GM19467 (cell line): Measurements from ENCODE around the gene SIK3.

Experiments used
- ATAC-seq: cut with Tn5 transposase; IDR thresholded peaks from one replicate; pipeline ENCODE4 v1.9.1; 2021; ENCODE audit warnings: mild to moderate bottlenecking, moderate library complexity; ENCODE audit not compliant: unreplicated experiment

The SIK3 gene

DNA sequence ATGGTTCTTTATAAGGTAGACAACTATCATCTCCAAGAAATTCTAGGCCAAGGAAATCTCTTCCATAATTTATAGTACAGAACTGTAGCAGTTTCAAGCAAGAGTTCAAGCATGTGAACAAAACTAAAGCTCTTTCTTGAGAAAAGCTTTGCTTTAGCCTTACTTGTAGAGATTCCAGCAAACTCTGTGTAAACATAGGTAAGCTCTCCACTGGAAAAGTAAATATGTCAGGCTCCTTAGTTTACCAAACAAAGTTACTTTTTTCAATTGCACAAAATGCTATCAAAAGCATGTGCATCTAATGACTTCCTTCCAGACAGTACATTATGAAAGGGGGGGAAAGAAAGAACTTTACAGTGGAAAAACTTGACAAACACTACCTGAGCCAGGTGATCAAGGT lies 125.0 kb downstream of the SIK3 start:
- ATAC-seq, result no peak

DNA sequence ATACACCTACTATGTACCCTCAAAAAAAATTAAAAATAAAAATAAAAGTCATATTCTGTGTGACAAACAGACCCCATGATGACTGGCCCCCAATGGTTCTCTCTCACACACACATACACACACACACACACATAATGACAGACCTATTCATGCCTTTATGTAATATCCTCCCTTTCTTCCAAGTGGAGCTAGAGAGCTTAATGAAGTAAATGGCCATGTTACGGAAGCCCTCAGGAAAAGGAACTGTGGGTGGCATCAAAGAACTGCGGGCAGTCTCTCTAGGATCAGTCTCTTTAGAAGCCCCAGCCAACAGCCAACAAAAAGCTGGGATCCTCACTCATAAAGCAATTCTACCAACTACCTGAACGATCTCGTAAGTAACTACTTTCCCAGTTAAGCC lies 125.5 kb downstream of the SIK3 start:
- no peak for ATAC-seq

DNA sequence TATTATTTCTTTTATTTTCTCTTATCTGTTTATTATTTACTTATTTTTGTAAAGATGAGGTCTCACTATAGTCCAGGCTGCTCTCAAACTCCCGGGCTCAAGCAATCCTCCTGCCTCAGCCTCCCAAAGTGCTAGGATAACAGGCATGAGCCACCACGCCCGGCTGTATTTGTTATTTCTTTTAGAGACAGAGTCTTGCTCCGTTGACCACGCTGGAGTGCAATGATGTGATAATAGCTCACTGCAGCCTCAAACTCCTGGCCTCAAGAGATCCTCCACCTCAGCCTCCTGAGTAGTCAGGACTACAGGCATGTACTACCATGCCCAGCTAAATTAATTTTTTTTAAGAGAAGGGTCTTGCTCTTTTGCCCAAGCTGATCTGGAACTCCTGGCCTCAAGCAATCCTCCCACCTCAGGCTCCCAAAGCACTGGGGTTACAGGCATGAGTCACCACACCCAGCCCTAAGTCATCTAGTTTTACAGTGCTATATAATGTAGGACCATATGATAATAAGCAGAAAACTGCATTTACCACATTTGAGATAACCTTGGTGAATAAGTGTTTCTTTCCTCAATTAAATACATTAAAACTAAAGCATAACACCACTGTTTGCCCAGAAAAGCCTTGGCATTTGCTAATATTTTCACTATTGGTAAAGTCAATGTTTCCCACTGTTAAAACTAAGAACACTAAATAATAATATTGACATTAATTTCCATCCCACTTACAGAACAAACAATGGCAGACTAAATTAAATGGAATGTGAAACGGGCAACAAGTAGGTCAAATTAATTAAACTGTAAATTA lies 127.5 kb downstream of the SIK3 start:
- ATAC-seq, result no peak

DNA sequence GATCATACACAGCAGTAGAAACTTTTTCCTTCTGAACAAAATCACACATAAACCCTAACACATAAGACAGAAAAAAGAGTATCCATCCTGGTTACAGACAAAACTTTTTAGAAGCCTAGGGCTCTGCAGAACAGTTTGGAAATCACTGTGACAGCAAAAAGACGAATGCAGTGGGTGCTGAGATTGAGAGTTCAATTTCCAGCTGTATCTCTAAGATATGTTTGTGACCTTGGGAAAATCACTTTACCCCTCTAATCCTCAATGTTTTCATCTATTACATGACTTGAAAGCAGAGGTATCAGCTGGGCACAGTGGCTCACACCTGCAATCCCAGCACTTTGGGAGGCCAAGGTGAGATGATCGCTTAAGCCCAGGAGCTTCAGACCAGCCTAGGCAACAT lies 128.5 kb downstream of the SIK3 start:
- no peak for ATAC-seq

DNA sequence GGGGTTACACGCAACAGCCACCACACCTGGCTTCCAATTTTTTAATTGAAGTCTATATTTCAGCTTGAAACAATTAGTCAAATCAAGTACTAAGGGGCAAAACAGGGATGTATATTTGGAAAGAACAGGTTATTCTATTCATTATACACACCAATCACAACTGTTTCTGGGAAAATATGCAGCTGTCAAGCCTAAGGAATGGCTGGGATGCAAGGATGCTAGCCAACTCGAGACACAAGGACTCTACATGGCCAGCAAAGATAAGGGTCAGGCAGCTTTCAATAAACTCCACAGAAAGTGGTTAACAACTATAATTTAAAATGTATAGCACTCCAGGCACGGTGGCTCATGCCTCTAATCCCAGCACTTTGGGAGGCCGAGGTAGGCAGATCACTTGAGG lies 134.0 kb downstream of the SIK3 start:
- no peak for ATAC-seq

DNA sequence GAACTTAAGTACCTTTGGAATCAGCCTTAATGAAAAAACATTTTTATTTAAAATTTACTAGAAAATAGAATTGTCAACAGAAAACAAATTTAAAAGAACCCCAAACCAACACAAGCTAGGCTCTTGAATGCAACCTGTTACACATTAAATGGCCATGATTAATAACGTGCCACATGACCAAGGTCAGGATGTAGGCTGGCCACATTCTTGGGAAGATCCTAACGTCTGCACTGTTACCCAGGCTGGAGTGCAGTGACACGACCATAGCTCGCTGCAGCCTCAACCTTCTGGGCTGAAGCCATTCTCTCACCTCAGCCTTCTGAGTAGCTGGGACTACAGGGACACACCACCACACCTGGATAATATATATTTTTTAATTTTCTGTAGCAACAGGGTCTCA lies 134.4 kb downstream of the SIK3 start:
- no peak for ATAC-seq

DNA sequence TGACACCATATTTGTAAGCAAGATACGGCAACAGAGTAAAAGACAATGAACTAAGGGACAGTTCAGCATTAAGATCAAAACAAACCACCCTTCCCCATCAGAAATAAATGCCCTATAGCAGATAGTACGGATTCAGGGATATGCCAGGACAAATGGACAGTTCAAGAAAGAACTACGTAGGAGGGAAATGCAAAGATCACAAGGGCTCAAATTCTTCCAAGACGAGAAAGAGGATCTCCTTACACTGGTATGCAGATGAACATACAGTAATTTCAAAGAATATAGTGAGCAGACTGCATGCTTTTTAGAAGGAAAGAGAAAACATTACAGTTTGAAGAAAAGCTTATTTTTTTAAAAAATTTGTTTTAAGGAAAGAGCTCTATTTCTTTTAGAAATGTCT lies 136.1 kb downstream of the SIK3 start:
- no peak for ATAC-seq

DNA sequence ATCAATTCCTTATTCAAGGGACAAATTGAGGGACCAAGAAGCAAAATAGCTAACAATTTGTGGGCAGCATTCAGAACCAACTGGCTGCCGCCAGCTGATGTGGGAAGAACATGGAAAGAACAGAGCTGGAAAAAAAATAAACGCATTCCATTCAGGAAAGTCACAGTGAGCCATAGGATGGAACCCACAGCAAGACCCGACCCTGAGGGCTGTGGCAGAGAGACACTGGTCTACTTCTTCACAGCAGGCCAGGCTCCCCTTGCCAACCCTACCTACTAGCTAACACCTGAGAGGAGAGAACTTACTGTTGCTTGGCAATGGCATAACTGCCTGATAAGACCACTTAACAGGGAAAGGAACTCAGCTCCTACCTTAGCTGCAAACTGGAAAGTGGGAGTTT lies 137.3 kb downstream of the SIK3 start:
- ATAC-seq, result no peak

DNA sequence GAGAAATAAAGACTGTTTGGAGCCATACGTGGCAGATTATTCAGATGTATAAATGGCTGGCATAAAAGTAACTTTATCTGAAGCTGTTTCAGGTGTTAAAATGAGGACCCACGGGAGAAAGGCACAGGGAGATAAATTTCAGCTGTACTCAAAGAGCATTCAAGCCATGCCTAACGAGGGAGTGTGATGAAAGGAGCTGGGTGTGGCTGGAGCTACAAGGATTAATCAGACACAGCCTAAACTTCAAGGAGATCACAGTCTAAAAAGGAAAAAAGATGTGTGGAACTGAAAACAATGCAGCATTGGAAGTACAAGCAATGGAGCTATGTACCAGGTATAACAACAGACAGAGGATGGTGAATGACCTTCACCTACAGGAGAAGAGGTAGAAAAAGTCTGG lies 140.0 kb downstream of the SIK3 start:
- ATAC-seq, result no peak

DNA sequence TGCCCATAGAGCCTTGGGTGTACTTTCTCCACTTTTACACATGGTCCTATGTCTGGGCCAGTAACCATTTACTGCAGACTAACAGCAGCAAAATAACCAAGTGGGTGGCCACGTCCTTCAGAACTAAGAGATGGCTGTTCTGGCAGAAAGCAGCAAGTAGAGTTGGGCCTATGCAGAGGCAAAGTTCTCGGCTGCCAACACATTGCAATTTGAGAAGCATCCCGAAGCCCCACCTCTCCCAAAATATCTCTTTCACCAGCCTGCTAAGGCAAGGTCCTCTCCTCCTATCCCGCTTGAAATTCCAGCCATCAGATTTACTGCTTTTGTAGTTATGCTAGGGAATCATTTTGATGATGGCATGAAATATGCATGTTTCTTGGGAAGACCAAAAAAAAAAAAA lies 142.3 kb downstream of the SIK3 start:
- ATAC-seq, result no peak

DNA sequence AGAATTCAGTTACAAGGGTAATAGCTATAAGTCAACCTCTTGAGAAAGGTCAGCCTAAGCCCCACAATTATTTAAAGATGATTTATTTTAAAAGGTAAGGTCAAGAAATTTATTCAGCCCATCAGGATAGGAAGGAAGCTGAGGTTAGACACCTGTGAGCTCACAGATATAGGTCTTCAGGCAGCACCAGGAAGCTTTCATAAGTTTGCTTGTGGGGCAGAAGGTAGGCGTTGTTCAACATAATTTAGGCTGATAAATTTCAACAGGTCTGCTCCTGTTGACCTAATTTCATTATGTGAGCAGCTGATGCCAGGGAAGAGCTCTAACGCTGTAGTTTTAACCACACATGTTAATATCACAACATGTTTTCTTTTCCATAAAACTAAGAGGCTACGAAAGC lies 142.7 kb downstream of the SIK3 start:
- ATAC-seq, result no peak

DNA sequence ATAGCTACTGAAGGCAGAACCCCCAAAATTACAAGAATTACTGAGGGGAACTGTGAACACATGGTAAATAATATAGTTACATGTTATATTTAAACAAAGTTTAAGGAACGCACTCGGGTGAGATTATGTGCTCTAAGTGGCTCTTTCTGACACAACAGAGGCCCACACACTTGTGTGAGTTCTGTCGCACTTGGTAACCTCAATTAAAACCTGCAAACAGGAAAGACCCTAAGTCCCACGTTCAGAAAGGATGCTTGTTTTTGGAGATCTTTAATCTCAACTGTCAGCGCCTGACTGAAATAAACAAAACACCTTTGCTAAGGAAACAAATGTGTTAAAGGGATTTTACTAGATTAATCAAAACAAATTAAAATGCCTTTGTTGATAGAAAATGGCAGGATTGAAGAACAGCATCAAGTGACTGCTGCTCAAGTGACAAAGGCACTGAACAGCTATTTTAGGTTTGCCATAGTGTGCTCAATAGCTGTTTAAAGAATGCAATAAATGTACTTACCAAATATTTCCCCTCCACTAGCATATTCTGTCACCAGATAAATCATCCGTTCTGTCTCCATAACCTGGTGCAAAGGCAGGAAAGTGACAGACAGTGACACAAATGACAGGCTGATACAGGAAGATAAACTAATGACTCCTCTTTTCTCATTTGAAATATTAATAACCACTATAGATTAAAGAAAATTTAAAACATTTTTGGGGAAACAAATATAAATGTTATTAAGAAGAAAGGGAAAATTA lies 144.5 kb downstream of the SIK3 start:
- ATAC-seq, result no peak

DNA sequence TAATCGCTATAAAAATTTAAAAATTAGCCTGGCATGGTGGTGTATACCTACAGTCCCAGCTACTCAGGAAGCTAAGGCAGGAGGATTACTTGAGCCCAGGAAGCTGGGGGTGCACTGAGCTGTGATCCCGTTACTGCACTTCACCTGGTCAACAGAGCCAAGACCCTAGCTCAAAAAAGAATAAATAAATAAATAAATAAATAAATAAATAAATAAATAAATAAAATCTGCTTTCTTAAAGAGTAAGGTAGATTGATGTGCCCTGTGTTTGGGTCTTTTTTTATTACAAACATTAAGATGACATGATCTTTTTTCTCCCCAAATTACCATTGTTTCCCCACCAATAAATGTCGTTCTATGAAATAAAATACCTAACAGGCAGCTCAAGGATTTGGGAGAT lies 146.5 kb downstream of the SIK3 start:
- no peak for ATAC-seq

DNA sequence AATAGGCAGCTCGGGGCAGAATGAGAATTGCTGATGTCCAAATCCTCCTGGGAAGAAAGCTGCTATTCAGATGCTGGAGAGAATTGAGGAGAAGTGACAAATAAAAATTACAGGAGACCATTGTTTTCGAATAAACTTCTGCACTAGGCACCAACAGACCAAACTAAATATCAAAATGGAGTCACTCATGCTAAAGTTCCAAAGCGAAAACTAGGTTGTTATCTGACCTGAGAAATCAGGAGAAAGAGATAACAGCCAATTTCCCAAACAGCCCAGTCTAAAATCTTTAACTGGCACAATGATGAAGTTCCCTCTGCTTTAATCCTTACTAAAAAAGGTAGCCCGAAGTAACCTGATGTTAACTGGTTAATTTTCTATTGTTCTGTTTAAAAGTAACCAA lies 148.0 kb downstream of the SIK3 start:
- no peak for ATAC-seq

DNA sequence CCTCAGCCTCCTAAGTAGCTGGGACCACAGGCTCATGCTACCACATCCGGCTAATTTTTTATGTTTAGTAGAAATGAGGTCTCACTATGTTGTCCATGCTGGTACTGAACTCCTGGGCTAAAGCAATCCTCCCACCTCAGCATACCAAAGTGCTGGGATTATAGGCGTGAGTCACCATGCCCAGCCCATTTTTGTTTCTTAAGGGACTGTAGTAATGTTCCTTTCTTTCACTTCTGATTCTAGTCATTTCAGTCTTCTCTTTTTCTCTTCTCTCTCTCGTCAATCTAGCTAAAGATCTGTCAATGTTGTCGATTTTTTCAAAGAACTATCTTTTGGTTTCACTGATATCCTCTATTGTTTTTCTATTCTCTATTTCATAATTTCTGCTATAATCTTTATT lies 149.8 kb downstream of the SIK3 start:
- no peak for ATAC-seq

DNA sequence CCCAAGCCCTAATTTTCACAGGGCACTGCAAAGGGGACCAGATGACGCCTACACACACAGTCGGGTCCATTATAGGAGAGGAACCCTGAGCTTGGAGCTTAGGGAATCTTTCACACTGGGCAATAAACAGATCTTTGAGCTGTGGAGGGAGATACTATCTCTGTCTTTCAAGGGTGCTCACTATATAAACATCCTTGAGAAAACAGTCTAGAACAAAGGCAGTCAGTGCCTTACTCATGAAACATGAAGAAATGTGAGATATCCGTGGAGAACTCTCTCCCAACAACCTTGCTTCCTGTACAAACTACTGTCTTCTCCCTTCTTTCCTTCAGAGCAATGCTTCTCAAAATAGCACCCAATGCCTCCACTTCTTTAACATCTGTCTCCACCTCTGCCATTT lies 151.8 kb downstream of the SIK3 start:
- no peak for ATAC-seq

DNA sequence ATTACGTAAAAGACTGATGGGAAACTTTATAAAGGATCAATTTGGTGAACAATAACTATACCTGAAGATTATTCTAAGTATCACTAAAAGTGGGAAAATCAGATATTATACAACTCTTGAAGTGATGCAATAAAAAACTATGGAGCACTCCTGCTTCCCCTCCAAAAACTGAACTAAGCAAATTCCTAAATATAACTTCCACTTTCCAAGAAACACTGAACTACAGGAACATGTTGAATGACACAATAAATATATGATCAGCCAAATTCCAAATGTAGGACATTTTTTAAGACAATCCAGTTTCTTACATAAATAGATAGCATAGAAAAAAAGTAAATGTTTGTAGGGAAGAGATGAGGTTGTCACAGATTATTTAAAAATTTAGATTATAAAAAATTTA lies 158.7 kb downstream of the SIK3 start:
- no peak for ATAC-seq

DNA sequence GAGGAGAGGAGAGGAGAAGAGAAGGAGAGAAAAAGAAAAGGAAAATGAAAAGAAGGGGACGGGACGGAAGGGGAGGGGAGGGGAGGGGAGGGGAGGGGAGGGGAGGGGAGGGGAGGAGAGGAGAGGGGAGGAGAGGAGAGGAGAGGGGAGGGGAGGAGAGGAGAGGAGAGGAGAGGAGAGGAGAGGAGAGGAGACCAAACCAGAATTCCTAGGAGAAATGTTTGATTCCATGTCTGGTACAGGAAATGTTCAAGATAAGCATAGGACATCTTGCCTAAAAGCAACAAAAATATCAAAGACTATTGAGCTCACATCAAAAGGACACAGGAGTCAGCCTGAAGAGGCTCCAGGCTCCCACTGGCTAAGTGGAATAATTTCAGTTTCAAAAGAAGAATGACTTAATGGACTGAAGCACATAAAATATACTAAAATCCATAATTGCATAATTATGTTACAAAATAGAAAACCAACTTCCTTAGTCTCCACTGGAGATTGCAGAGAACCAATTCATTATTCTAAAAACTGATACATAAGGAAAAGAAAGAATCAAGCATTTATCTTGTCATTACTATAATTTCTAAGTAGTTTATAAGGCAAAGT lies 159.7 kb downstream of the SIK3 start:
- no peak for ATAC-seq

DNA sequence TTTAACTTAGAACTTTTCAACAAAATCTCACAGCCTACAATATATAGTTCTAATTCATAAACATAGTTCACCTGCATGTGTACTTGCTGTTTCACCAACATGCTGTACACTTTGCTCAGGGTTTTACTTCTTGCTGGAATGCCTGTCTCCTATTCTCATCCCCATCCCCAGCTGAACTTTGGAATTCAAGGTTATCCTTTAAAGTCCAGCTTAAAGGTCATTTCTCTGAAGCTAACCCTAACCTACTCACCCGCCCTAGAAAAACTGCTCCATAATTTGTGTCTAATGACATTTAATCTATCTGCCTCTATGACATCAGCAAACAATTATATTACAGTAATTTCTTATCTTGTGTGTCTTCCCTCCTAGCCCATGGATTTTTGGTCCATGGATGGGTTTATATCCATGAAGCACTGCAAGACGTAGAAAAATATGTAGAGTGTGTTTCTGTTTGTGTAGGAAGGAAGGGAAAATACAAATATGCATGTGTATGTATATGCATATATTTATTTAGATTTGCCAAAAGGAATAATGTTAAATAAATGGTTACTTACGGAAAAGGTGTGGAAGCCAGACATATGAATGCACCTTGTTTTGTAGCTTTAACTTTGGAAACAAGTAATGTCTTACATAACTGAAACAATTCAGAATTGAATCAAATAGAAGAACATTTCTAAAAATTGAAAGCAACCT lies 161.3 kb downstream of the SIK3 start:
- ATAC-seq, result no peak

DNA sequence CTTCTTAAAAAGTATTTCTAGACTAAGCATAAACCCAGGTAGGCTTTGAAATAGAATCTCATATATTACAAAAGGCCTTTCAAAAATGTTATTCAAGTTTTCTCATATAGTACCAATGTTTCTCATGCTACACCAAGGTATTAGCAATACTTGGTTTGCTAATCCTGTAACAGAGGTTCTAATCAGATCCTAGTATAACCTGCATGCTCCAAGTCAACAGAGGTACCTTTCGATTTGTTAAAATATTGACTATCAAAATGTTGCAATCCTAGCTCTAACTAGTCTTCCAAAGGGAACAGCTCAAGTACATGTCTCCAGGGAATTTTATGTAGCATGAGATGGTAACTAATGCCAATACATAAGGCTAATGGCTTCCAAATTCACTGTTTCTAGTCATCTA lies 162.7 kb downstream of the SIK3 start:
- no peak for ATAC-seq

DNA sequence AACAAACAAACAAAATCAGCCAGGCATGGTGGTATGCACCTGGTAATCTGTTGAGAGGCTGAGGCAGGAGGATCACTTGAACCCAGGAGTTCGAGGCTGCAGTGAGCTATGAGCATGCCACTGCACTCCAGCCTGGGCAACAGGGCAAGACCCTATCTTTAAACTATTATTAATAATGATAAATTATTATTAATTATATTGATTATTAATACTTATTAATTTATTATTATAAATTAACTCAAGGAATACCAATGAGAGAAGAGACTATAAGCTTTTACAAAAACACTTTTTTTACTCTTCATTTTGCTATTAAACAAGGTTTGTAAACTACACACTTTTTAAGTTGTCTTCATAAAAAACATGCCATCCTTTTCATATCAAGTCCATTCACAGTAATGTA lies 163.1 kb downstream of the SIK3 start:
- ATAC-seq, result no peak

DNA sequence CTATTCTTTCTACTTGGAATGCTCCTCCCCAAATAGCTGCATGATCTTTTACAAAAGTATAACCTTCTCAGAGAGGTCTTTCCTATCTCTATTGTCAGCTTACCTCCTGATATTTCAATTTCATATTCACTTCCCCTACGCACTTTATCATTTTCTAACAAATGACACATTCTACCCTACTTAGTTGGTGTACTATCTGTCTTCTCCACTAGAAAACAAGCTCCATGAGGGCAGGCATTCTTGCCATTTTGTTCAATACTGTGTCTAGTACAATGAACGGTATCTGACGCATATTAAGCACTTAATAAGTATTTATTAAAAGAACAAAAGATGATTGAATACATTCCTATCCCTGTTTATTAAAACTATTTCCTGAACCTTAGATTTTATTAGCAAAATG lies 164.3 kb downstream of the SIK3 start:
- no peak for ATAC-seq
